NCI-H2107 treated with DMSO at 0.1 percent for 48 hours (cell line): ENCODE measurements around the gene ARPC5.
A peak's percentile ranks its signal among the peaks of the same experiment; 100 is the strongest.

Source experiments
- DNase-seq: peaks from one replicate; lab custom pipeline; 2025; ENCODE audit not compliant: unreplicated experiment; lab: John Stamatoyannopoulos, UW

ARPC5 gene

GRCh38 chr1:183589384-183589783, 46.2 kb downstream of the ARPC5 start:
- no peak for DNase-seq

GRCh38 chr1:183588827-183589226, 46.8 kb downstream of the ARPC5 start:
- no peak for DNase-seq

- no peak for DNase-seq
These were observed 48.7 kb downstream of the ARPC5 start for GRCh38 chr1:183586926-183587325.

GRCh38 chr1:183586455-183586854, 49.1 kb downstream of the ARPC5 start:
- no peak for DNase-seq

- DNase-seq: no peak
These were observed 50.5 kb downstream of the ARPC5 start for GRCh38 chr1:183585038-183585437.

- no peak for DNase-seq
These were observed 51.4 kb downstream of the ARPC5 start for GRCh38 chr1:183584147-183584546.

GRCh38 chr1:183583466-183583865, 52.1 kb downstream of the ARPC5 start:
- no peak for DNase-seq

- no peak for DNase-seq
These were observed 53.4 kb downstream of the ARPC5 start for GRCh38 chr1:183582021-183582713.

GRCh38 chr1:183580281-183580682, 55.3 kb downstream of the ARPC5 start:
- DNase-seq: peak; percentile 91

GRCh38 chr1:183578856-183579255, 56.7 kb downstream of the ARPC5 start:
- DNase-seq: no peak

- DNase-seq: no peak
These were observed 57.6 kb downstream of the ARPC5 start for GRCh38 chr1:183577897-183578465.

GRCh38 chr1:183576537-183576936, 59.0 kb downstream of the ARPC5 start:
- DNase-seq: no peak

GRCh38 chr1:183575606-183576005, 60.0 kb downstream of the ARPC5 start:
- DNase-seq: no peak

- no peak for DNase-seq
These were observed 62.9 kb downstream of the ARPC5 start for GRCh38 chr1:183572721-183573120.

GRCh38 chr1:183571678-183572268, 63.8 kb downstream of the ARPC5 start:
- DNase-seq: no peak
